NCI-H1048 (cell line): Measurements from ENCODE around the gene ATP6V1G1.
"Not testable (repeated sequence)": the region's sequence is repeated elsewhere in the genome, so short reads cannot be mapped to it uniquely, and the experiment has no call there.

ENCODE experiments used
- DNase-seq: peaks from one replicate; lab custom pipeline; 2025; lab: John Stamatoyannopoulos, UW

Gene ATP6V1G1, protein sequence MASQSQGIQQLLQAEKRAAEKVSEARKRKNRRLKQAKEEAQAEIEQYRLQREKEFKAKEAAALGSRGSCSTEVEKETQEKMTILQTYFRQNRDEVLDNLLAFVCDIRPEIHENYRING

DNA sequence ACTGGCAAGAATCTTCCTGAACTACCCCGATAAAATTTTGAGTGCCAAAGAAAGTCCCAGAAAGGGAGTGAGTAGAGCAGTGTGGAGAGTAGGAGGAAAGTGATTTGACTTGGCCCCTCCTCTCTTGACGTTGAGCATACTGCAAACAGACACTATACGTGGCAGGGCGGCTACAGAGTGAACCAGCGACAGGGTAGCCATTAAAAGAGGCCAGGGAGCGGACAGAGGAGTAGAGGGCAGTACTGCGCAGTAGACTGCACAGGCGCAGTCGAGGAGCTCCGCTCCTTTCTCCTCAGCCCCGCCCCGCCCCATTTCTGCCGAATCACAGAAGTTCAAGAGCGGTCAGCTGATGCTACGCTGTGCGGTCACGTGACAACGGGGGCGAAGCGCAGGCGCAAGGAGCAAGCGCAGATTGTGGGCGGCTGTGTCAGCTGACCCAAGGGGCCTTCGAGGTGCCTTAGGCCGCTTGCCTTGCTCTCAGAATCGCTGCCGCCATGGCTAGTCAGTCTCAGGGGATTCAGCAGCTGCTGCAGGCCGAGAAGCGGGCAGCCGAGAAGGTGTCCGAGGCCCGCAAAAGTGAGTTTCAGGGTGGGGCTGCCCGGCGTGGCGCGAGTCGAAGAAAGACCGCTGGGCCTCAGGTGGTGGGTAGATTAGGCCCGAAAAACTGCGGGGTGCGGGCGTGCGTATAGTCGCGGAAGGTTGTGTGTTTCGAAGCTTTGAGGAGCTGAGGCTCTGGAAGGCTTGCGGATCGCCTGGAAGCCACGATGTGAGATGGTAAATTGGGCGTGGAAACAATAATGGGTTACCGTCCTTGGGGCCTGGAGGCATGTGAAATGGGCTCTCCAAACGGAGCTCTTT is at the start of gene ATP6V1G1:
Gene ATP6V1G1 (plus strand): TSS at position 425 of the 858 bp plus-strand sequence. CDS start 70 bp downstream, at position 495.
- DNase-seq: peak; percentile 93

- DNase-seq: no peak
These were observed 49.3 kb upstream of the ATP6V1G1 start for GRCh38 chr9:114538241-114538640.

- DNase-seq: no peak
These were observed 47.7 kb upstream of the ATP6V1G1 start for GRCh38 chr9:114539701-114540380.

- no peak for DNase-seq
These were observed 42.5 kb upstream of the ATP6V1G1 start for GRCh38 chr9:114545055-114545454.

- no peak for DNase-seq
These were observed 40.7 kb upstream of the ATP6V1G1 start for GRCh38 chr9:114546851-114547250.

- DNase-seq: no peak
These were observed 37.8 kb upstream of the ATP6V1G1 start for GRCh38 chr9:114549697-114550330.

DNA sequence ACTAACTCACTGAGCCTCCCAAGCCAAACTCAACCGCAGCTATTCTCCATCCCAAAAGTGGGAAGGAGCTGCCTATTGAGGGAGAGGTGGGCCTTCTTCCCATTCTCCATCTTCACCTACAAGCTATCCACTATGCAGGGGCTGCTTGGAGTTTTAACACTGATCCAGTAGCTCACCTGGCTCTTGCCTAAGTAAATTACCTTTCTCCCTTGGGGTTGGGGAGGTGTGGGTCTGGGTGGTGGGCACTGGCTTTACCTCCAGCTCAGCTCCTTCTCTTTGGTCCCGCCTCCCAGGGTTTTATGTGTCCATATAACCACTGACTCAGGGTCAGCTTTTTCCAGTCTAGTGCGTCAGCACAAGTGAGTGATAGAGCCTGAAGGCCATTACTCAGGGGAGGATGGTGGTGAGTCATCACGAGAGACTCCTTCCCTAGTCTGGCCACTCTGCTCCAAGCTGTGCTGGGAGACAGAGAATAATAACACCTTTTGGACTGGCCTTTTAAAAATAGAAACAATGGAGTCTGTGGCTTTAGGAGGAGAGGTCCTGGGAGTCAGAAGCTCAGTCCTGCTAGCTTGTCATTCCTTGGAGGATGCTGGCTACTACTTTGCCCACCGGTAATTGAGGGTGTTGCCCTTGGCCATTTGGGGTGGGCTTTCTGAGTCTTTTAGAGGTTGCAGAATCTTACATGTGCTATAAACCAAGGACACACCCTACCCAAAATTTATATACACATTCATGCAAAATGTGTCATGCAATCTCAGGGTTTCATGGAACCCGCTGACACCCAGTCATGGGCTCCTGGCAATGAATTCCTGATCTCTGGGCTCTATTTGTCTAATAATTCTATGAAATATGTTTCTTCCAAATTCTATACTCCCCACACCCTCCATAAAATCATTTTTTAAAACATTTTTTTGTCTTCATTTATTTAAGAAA is 35.6 kb upstream of the ATP6V1G1 start:
- DNase-seq: no peak

DNA sequence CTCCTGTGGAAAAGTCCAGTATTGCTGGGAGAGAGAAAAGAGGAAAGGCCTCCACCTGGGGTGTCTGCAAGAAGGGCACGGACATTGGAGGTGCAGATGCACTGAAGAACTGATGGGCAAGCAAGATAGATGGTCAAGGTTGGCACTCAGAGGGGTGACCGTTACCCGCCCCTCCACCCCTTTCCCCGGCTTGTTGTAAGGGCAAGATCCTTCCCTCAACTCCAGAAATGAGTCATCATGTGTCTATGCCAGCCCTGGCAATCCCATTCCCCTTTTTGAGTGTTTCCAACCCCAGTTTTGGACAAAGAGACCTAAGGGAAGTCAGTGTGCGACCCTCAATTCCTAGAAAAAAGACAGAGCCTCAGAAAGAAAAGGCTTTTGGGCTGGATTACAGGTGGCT is 34.9 kb upstream of the ATP6V1G1 start:
- no peak for DNase-seq

- DNase-seq: no peak
These were observed 34.4 kb upstream of the ATP6V1G1 start for GRCh38 chr9:114553202-114553601.

DNA sequence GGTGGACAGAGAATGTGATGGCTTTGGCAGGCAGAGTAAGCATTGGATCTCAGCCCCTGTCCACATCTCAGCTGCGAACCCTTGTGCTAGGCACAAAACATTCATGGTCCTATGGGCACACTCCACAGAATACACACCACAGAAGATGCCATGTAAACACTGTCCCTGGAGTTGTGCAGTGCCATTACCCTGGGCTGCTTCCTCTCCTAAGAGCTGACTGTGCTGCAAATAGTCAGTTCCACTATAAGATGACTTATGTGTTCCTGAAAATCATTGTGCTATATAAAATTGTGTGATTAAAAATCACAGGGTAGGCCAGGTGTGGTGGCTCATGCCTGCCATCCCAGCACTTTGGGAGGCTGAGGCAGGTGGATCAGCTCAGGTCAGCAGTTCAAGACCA is 31.9 kb upstream of the ATP6V1G1 start:
- DNase-seq: no peak

DNA sequence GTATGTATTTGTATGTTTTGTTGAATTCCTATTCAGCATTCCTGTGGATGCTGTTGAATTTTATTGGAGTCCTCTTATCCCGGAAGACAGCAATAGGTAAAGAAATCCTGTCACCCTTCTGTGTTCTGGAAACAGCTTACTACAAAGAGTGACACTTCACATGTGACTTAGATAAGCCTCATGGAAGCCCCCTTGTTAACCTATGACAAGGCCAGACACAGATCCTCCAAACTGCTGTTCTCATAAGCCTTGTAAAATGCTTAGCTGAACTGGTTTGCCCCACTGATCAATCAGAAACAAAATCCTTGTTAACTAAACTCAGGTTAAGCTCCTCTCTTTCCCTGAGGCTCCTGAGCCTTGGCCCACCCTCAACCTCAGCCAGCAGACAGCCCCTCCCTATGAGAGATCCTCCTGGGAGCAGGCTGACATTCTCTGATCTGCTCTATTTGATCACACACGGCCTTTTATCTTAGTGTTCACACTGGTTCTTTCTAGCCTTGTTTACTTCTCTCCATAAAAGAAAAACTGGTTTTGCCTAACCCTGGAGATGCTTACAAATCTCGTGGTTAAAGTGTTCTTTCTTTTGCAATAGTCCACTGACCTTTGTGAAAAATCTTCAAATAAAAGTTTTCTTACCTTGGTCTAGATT is 29.4 kb upstream of the ATP6V1G1 start:
- no peak for DNase-seq

GRCh38 chr9:114559830-114560513 is 27.6 kb upstream of the ATP6V1G1 start:
- DNase-seq: no peak

- DNase-seq: no peak
These were observed 26.6 kb upstream of the ATP6V1G1 start for GRCh38 chr9:114560956-114561355.

DNA sequence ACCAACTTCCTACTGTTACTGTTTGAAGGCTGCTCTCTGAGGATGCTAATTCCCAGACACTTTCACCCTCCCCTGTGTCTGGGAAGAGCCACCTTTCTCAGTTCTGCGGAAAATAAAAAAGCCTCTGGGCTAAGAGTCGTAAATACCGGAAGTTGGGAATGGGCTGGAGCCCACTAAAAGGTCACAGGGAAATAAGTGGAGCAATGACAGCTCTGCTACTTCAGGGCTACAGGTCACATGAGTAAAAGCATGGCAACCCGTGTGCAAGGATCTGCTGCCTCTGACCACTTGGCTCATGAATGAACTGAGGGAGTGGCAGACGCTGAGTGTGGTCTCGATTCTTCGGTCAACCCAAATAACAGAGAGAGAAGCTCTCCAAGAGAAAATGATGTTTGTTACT is 25.8 kb upstream of the ATP6V1G1 start:
- no peak for DNase-seq

DNA sequence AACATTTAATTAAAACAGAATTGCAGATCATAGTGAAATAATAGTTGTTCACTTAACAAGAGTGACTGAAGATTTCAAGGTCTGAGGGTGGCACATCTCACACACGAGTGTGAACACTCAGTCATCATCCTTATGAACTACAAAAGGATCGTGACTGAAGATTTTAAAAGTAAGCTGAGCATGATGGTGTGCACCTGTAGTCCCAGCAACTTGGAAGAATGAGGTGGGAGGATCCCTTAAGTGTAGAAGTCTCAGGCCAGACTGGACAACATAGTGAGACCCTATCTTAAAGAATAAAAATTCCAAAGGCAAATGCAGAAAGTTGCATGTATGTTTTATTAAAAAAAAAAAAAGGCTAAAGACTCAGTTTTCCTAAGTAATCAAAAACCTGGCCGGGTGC is 22.4 kb upstream of the ATP6V1G1 start:
- no peak for DNase-seq

GRCh38 chr9:114570742-114571141 is 16.8 kb upstream of the ATP6V1G1 start:
- no peak for DNase-seq

- no peak for DNase-seq
These were observed 16.2 kb upstream of the ATP6V1G1 start for GRCh38 chr9:114571391-114571790.

GRCh38 chr9:114572199-114572598 is 15.4 kb upstream of the ATP6V1G1 start:
- no peak for DNase-seq

- no peak for DNase-seq
These were observed 13.1 kb upstream of the ATP6V1G1 start for GRCh38 chr9:114574438-114574837.

DNA sequence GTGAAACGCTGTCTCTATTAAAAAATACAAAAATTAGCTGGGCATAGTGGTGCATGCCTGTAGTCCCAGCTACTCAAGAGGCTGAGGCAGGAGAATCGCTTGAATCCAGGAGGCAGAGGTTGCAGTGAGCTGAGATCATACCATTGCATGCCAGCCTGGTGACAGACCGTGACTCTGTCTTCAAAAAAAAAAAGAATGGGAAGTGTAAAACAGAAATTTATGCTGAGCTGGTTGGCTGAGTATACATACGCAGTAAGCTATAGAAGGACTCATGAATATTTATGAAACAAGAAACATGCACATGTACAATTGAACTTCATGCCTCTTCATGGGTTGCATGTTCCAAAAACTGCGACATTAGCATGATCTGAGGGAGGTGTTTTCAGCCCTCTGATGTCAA is 10.8 kb upstream of the ATP6V1G1 start:
- not testable (repeated sequence) for DNase-seq
